Duodenal mucosa (tissue), 2 donors: ENCODE results near the gene BACH2.

Experiments used
- H3K27ac ChIP-seq: one replicate; pipeline ENCODE4 v1.7.0; 2013; ENCODE audit warnings: low read depth, low read length
- H3K27me3 ChIP-seq, 2 donors: one replicate each; pipeline ENCODE4 v1.7.0; 2013; ENCODE audit warnings: low read length in 2 of 2, control low read depth in 1 of 2; ENCODE audit not compliant: insufficient read depth in 2 of 2, control insufficient read depth in 1 of 2
- H3K36me3 ChIP-seq, 2 donors: one replicate each; pipeline ENCODE4 v1.7.0; 2013; ENCODE audit warnings: low read length in 2 of 2, control low read depth in 1 of 2; ENCODE audit not compliant: insufficient read depth in 2 of 2, control insufficient read depth in 1 of 2
- H3K4me1 ChIP-seq, 2 donors: one replicate each; pipeline ENCODE4 v1.7.0; 2013; ENCODE audit warnings: low read length in 2 of 2, control low read depth in 1 of 2; ENCODE audit not compliant: insufficient read depth in 2 of 2, control insufficient read depth in 1 of 2
- H3K4me3 ChIP-seq, 2 donors: one replicate each; pipeline ENCODE4 v1.7.0; 2013; ENCODE audit warnings: low read length in 2 of 2, low read depth in 1 of 2
- H3K9ac ChIP-seq, 2 donors: one replicate each; pipeline ENCODE4 v1.7.0; 2013; ENCODE audit warnings: low read length in 2 of 2, low read depth in 1 of 2
- H3K9me3 ChIP-seq, 2 donors: one replicate each; pipeline ENCODE4 v1.7.0; 2013; ENCODE audit warnings: low read length in 2 of 2, control low read depth in 1 of 2; ENCODE audit not compliant: control insufficient read depth in 1 of 2

BACH2 gene

DNA sequence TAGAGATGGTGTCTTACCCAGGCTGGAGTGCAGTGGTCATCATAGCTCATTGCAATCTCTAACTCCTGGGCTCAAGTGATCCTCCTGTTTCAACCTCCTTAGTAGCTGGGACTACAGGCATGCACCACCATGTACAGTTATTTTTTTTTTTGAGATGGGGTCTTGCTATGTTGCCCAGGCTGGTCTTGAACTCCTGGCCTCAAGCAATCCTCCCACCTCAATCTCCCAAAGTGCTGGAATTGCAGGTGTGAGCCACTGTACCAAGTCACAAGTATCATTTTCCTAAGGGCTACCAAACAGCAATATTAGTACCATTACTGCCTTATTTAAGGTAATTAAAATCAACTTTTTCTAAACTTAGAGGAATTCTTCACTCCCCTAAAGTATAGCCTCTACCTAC is 49.4 kb downstream of the BACH2 start:
- no peaks in the 10 kb centered on the region for H3K36me3 ChIP-seq
- no peaks in the 10 kb centered on the region for H3K27me3 ChIP-seq
- no peak overlapping the region for H3K9ac ChIP-seq
- H3K4me3 ChIP-seq: no peak overlapping the region
- H3K27ac ChIP-seq: no peak overlapping the region
- H3K4me1 ChIP-seq: no peaks in the 10 kb centered on the region
- H3K9me3 ChIP-seq: no peaks in the 10 kb centered on the region

DNA sequence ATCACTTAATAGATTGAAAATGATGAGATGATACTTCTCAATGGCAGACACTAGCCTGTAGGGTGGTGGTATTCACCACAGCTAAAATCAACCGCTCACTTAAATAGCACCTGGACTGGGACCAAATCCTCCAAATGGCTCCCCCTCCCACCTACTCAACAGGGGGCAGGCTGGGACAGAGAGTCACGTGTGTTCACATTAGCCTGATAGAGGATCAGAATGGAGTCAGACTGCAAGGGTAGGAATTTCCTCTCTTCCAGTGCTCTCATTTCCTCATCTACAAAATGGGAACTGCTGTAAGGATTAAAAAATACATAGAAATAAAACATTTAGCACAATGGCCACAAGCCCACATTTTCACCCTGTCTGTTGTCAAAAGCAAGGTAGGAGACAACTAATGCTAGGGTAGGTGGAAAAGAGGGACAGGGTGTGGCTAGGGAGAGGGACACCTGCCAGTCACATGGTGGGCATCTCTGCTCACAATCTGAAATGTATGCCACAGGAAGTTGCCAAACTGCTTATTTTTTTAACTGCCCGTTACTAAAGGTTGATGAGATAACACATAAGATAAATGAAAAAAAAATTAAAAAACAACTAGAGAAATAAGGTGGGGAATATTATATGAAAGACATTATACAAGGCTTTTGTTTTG is 55.3 kb downstream of the BACH2 start:
- Histone ChIP-seq H3K4me3 (no peak overlapping the region), H3K36me3 (no peaks in the 10 kb centered on the region), H3K4me1 (no peaks in the 10 kb centered on the region), H3K27me3 (no peaks in the 10 kb centered on the region), H3K9me3 (no peaks in the 10 kb centered on the region), H3K9ac (no peak overlapping the region), H3K27ac (no peak overlapping the region)

DNA sequence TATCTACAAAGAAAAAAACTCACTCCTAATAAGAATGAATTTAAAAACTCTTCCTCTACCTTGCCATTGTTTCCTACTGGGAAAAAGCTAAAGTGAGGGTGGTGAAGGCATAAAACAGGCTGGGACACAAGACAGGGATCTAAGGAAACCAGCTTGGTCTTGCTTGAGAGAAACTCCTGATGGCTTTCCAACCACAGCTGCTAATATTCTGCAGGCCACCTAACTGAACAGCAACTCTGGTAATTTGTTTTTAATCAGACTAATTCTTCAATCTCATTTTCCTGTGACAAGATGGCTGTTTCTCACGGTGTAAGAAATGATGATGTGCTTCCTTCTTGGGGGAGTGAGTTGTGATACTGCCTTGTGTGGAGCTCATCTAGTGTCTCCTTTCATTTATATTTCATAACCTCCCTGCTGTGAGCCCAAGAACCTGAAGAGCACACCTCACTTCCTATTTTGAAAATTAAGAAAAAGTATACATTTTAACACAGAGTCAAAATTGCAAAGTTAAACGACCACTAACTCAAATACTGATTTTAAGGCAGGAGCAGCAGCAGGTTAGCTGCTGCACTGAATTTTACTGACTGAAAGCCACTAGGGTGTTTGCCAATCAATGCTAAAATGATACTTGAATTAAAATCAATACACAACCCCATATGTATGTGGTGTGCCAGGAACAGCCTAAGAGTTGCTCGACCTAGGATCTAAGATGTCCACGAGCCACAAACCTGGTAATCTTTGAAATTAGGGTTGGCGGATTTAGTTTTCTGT is 58.0 kb downstream of the BACH2 start:
- Histone ChIP-seq H3K27ac (no peak overlapping the region), H3K9me3 (no peaks in the 10 kb centered on the region), H3K4me3 (no peak overlapping the region), H3K36me3 (no peaks in the 10 kb centered on the region), H3K4me1 (no peaks in the 10 kb centered on the region), H3K27me3 (no peaks in the 10 kb centered on the region), H3K9ac (no peak overlapping the region)

DNA sequence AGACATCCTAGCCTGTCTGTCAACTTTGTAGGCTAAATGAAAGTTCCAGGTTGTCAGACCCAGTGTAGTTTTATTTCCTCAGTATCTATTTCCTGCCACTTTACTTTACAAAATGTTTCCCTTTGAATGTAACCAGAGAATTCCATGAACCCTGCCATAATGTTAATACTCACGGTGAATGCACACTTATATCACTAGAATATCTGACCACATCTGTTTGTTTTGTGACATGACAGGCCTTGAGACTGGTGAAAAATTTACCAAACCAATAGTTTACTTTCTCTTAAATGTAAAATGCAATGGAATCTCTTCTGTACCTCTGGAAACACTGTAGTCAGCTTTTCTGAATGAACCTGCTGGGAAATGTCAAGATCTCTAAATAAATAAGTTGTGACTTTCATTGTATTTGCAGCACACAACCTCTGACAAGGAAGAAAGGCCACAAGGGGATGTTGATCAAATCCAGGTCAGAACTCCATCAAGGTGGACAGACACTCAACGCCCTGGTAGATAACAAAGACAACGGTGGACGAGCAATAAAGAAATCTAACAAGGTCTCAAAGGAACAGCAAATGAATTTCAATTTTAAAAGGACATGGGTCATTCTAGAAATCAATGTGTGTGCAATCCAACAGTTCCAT is 59.2 kb downstream of the BACH2 start:
- no peaks in the 10 kb centered on the region for H3K36me3 ChIP-seq
- no peak overlapping the region for H3K9ac ChIP-seq
- no peaks in the 10 kb centered on the region for H3K27me3 ChIP-seq
- no peak overlapping the region for H3K4me3 ChIP-seq
- H3K9me3 ChIP-seq: no peaks in the 10 kb centered on the region
- H3K4me1 ChIP-seq: no peaks in the 10 kb centered on the region
- no peak overlapping the region for H3K27ac ChIP-seq

DNA sequence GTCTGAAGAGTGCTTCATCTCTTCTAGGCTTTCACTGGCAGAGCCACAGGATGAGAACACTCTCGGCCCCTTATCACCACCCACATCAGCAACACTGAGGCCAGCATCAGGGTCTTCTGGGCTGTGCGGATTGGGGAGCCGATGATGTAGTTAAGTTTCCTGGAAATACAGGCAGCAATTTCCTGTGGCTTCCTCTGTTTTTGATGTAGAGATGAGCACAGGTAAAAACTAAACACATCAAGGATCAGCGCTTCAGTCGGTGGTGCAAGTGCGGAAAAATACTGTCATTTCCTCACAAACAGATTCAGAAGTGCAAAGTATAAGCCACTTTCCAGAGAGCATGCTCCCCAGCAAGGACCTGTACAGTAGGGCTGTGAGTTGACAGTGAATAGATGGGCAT is 62.6 kb downstream of the BACH2 start:
- H3K9me3 ChIP-seq: no peaks in the 10 kb centered on the region
- H3K27me3 ChIP-seq: no peaks in the 10 kb centered on the region
- H3K27ac ChIP-seq: no peak overlapping the region
- H3K4me3 ChIP-seq: no peak overlapping the region
- no peak overlapping the region for H3K9ac ChIP-seq
- no peaks in the 10 kb centered on the region for H3K4me1 ChIP-seq
- no peaks in the 10 kb centered on the region for H3K36me3 ChIP-seq

DNA sequence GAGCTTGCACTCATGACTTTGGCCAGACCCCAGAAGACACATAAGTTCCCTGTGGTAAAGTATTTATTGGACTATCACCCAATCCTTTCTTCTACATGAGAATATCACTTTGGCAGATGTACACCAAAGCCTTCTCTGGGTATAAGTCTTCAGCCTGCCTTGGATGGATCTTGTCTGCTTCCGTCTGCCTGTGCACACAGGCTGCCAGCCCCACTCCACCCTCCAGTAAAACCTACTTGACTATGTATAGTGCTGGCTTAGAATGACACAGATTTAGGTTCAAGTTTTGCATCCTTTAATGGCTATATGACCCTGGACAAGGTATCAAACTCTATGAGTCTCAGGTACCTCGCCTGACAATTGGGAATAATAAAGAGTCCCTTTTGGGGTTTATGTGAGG is 63.4 kb downstream of the BACH2 start:
- H3K27ac ChIP-seq: no peak overlapping the region
- H3K4me1 ChIP-seq: no peaks in the 10 kb centered on the region
- no peaks in the 10 kb centered on the region for H3K27me3 ChIP-seq
- no peaks in the 10 kb centered on the region for H3K9me3 ChIP-seq
- H3K9ac ChIP-seq: no peak overlapping the region
- no peaks in the 10 kb centered on the region for H3K36me3 ChIP-seq
- H3K4me3 ChIP-seq: no peak overlapping the region

DNA sequence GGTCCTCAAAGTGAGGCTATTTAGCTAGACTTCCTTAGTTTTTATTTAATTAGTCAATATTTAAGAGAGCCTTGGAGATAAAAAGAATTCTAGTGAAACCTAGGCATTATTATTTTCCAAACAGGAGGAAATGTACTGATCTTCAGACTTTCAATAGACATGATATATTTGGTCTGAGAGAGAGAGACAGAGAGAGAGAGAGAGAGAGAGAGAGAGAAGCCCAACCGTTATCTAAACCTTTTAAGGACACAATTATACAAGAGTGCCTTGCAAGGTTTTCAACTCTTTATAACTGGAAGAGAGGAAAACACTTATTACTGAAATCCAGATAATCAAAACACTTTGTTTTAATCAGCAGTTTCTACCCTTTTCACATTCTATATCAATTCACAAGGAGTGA is 64.8 kb downstream of the BACH2 start:
- H3K4me3 ChIP-seq: no peak overlapping the region
- H3K36me3 ChIP-seq: no peaks in the 10 kb centered on the region
- no peaks in the 10 kb centered on the region for H3K4me1 ChIP-seq
- no peak overlapping the region for H3K27ac ChIP-seq
- no peaks in the 10 kb centered on the region for H3K9me3 ChIP-seq
- H3K9ac ChIP-seq: no peak overlapping the region
- no peaks in the 10 kb centered on the region for H3K27me3 ChIP-seq

DNA sequence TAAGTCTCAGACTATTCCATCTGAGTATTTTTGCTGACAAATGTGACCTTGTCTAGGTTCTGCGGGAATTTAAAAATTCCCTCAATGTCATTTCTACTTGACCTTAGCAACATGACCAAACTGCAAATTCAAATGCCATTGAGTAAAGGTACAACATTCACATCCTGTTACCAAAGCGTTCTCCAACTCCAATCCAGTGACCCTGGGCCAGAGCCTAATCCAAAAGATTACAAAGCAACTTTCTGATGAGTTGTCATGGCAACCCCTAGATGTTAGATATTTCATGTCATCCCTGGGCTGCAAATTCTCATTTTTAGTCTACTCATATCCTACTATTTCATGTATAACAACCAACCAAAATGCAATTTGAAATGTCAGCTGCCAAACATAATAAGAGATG is 65.3 kb downstream of the BACH2 start:
- H3K27ac ChIP-seq: no peak overlapping the region

DNA sequence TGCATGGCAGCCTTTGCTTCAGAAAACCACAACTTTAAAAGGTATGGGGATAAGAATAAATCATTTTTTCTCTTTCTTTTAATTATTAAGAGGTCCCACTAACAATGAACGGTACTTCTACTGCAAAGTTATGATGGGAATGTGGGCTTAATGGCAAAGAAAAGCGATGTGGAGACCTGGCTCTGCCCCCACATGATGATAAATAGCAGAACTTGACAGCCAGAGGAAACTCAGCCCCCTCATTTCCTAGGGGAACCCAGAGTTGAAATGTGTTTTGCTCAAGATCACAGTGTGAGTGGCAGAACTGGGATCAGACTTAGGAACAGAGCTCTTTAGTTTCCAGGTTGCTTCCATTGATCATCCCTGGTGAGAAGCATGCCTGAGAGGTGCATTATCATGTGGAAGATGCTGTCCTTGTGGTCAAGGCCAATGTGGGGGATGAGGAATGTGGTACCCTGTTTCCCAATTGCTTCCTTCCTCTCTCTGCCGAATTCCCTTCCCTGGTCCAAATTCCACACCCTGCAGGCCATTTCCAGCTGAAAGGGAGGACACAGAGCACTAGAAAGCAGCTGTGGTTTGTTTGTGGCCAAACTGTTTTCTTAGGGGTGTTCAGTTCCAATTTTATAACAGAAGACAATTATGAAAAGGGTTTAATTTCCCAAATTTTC is 66.0 kb downstream of the BACH2 start:
- Histone ChIP-seq H3K4me3 (no peak overlapping the region), H3K4me1 (no peaks in the 10 kb centered on the region), H3K9me3 (no peaks in the 10 kb centered on the region), H3K36me3 (no peaks in the 10 kb centered on the region), H3K27me3 (no peaks in the 10 kb centered on the region), H3K27ac (no peak overlapping the region), H3K9ac (no peak overlapping the region)

More for the DNA sequence above, 65.3 kb downstream of the BACH2 start:
- Histone ChIP-seq H3K27me3 (no peaks in the 10 kb centered on the region), H3K9me3 (no peaks in the 10 kb centered on the region), H3K36me3 (no peaks in the 10 kb centered on the region), H3K4me1 (no peaks in the 10 kb centered on the region), H3K4me3 (no peak overlapping the region), H3K9ac (no peak overlapping the region)
